T-helper 2 cell treated with Interferon-gamma antibody and Interleukin-4, amounts not matched to agents 100 ng/mL and 5 ng/mL, for 36 hours (primary cell): ENCODE results near the gene JAM3. TPM values are rescaled to one million over a fixed set of nuclear protein-coding genes. Genes with fewer than 3 reads are reported as not detected.

Experiments
- intact Hi-C: fragments of 100-400 bp; cut with micrococcal nuclease; formaldehyde crosslinking; loops from one replicate; pipeline ENCODE4 v1.15.1; 2023
- total RNA-seq: library from RNA; stranded (reverse); gene quantifications from 2 replicates; pipeline ENCODE4 v1.2.3, GENCODE V29; 2022

The JAM3 gene
- total RNA-seq = 0.91 and 1.7 TPM in 2 replicates

GRCh38 chr11:134068829-134069425 lies at the start of gene JAM3:
TSS of gene JAM3 (plus strand) at chr11:134069072. CDS start at chr11:134069084, 12 bp downstream.
- intact Hi-C loops = loop anchor here (1.0 to 2.0 kb wide), 2 partner anchors 32 to 155 kb away; partner anchors contain the start of gene VPS26B

DNA sequence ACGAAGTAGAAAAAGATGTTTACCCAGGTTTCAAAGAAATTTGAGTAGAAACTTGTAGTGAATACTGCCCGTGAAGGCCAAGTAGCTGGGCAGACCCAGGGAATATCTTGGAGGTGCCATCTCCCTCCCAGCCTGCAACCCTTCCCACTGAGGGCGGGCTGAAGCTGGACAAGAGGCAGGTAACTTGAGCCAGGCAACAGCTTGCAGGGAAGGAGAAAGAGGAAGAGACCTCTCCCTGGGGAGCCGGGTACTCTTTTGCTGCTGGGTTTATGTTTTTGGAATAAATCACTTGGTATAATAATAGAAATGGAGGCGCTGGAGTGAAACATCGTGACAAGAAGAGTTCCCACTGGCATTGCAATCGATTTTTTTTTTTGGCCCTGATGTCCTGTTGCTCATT lies 49.4 kb upstream of the JAM3 start:
- intact Hi-C loops = no loop called here

GRCh38 chr11:134020598-134020997 lies 48.3 kb upstream of the JAM3 start:
- intact Hi-C loops = no loop called here

GRCh38 chr11:134021326-134021725 lies 47.5 kb upstream of the JAM3 start:
- intact Hi-C loops = no loop called here

DNA sequence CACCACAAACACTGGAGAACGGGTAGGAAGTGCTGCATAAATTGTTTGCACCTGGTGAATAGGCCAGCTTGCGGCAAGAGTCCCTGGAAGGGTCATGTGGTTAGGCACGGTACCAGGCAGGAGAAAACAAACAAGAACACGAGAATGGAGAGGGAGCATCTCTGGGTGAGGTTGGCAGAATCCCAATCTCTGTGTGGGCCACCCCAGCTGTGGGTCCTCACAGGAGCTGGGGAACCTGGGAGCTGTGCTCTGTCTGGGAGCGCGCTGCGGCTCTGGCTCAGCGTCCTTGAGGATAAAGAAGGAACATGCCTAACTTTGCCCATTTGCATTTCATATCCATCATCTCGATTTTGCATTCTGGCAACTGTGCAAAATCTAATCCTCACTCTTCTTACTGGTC lies 46.1 kb upstream of the JAM3 start:
- intact Hi-C loops = no loop called here

- intact Hi-C loops = no loop called here
These were observed 44.3 kb upstream of the JAM3 start for GRCh38 chr11:134024420-134025081.

DNA sequence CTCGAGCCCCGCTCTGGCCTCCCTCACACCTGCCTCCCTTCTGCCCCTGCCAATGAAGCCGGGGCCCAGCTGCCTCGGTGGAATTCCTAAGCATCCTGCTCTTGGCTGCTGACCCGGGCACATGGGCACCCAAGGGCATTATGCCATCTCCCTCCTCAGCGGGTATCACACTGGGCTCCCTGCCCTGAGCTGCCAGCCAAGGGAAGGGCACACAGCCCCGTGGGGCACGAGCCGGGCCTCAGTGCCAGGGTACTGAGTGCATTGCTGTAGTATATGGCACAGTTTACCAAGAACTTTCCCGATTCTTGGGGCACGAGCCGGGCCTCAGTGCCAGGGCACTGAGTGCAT lies 43.8 kb upstream of the JAM3 start:
- intact Hi-C loops = no loop called here

DNA sequence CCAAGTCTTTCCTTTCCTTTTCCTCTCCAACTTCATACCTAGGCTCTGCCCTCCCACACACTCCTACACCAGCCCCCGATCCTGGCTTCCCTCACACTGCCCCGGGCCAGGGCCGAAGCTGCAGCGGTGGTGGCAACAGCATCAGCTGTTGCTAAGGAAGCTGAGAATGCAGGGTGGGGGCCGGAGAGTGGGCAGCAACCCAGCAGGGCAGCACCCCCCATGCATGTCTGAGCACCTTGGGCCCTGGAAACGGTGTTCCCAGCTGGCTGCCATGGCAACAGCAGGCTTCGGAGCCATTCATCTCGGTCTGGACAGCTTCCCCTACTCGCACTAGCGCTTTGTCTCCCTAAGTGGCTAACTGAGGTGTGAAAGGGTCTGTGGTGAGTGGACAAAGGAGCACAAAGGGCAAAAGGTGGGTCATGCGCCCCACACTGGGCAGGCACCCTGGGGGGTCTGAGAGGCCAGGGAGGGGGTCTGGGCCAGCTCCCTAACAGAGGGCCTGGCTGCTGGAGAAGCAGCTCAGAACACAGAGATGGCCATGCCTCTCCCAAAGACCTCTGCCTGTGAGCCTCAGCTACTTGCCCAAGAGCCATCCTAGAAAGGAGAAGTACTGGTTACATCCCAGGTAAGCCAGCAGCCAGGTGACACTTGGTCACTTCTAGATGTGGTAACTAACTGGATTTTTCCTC lies 42.1 kb upstream of the JAM3 start:
- intact Hi-C loops = no loop called here

GRCh38 chr11:134027671-134028070 lies 41.2 kb upstream of the JAM3 start:
- intact Hi-C loops = no loop called here

DNA sequence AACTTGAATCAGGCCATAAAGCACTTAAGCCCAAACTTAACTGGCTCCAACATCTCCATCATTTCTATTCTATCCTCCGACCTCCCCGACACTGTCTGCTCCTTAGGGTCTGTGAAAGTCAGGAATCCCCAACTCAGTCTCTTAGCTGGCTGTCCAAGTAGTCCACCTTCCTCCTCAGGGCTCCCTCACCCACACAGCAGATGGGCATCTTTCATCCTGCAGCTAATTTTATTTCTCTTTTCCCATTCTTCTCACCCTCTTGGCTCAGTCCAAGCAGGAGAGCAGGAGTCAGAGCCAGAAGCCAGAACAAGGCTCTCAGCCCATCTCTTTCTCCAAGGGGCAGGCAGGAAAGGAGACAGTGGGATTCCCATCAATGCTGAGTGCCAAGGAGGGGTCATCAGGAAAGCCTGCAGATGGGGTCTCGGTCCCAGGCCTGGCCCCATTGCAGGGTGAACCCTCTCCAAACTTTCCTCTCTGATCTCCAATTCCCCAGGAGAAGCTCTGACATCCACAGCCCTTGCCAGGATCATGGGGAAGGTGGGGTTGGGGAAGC lies 40.4 kb upstream of the JAM3 start:
- intact Hi-C loops = no loop called here

GRCh38 chr11:134030853-134031252 lies 38.0 kb upstream of the JAM3 start:
- intact Hi-C loops = loop anchor here (10.0 kb wide), 1 partner anchor 224 kb away; the partner anchor contains the start of genes ACAD8 and THYN1

- intact Hi-C loops = loop anchor here (10.0 kb wide), 1 partner anchor 223 kb away; the partner anchor contains the start of genes ACAD8 and THYN1
These were observed 36.8 kb upstream of the JAM3 start for GRCh38 chr11:134032043-134032442.

GRCh38 chr11:134032501-134033091 lies 36.3 kb upstream of the JAM3 start:
- intact Hi-C loops = loop anchor here (10.0 kb wide), 1 partner anchor 222 kb away; the partner anchor contains the start of genes ACAD8 and THYN1

GRCh38 chr11:134033276-134033675 lies 35.6 kb upstream of the JAM3 start:
- intact Hi-C loops = loop anchor here (10.0 kb wide), 1 partner anchor 222 kb away; the partner anchor contains the start of genes ACAD8 and THYN1

DNA sequence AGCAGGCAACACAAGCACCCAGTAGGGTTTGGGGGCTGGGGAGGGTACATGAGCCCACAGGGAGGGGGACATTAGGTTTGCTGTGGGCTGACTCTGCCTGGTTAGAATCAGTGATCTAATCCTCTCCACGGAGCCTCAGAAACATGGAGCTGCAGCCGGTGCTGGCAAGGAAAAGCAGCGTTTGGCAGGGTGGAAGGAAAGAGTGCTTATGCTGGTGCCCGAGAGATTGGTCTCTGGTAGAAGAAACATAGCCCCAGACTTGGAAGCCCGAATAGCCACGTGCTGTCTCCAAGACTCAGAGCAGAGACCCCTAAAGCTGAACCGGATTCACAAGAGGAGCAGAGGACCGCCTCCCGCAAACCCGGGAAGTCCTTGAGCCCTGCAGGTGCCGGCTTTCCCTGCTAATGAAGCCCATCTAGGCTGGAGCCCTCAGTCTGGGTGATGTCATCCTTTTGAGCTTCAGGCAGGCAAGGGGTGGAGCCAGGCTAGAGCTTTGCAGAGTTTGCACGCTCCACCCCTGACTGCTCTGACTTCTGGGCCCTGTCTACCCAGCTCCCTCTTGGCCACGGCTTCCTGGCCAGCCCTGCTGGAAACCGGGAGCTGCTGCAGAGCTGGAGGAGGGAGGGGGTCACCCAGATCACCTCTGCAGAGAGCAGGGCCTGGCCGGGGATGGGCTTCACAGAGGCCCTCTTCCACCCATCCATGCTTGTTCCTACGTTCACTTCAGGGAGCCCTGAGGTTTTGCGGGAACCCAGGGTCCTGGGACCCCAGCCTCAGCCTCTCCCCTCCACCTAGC lies 35.0 kb upstream of the JAM3 start:
- intact Hi-C loops = loop anchor here (1.0 to 10.0 kb wide), 2 partner anchors 106 to 221 kb away; partner anchors contain the start of genes ACAD8 and THYN1

- intact Hi-C loops = loop anchor here (1.0 to 10.0 kb wide), 2 partner anchors 106 to 220 kb away; partner anchors contain the start of genes ACAD8 and THYN1
These were observed 34.1 kb upstream of the JAM3 start for GRCh38 chr11:134034496-134035381.

DNA sequence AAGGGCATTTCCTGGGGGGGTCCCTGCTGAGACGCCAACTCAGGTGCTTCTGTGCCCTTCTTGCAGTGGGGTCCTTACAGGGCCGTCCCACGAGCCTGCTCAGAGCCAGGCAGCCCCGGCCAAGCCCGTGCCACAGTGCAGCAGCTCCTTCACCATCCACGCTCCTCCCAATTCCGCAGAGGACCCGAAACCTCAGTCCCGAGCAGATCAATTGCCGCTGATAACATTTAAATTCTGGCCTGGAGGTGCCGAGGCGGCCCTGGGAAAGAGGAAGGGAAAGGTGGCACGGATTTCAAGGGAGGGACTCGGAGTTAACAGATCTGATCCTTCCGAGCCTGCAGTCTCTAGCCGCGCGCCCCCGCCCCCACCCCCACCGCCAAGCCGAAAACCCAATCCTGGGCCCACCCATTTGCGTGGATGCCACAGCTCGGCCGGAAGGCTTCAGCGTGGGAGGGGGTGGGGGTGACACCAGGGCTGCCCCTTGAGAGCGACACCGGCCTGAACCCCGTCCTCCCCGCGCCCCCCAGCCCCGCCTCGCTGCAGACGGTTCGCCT lies 32.3 kb upstream of the JAM3 start:
- intact Hi-C loops = loop anchor here (1.0 to 10.0 kb wide), 4 partner anchors 32 to 218 kb away; partner anchors contain the start of genes ACAD8, JAM3 and THYN1

GRCh38 chr11:134037046-134037908 lies 31.6 kb upstream of the JAM3 start:
- intact Hi-C loops = loop anchor here (1.0 to 10.0 kb wide), 4 partner anchors 32 to 218 kb away; partner anchors contain the start of genes ACAD8, JAM3 and THYN1
